GM12864 (cell line): ENCODE measurements around the gene RNF19B.
A peak's percentile ranks its signal among the peaks of the same experiment; 100 is the strongest.

Source experiments
- DNase-seq: peaks from one replicate; pipeline ENCODE4 v3.0.0-alpha.2; 2011; ENCODE audit warnings: low read depth
- H3K4me3 ChIP-seq: 2 replicates; pipeline ENCODE4 v1.5.1; 2011; ENCODE audit warnings: mild to moderate bottlenecking, low read depth, low read length, control low read depth
- TF ChIP-seq, protein P1 (sequence below): IDR thresholded peaks from 2 replicates; pipeline ENCODE4 v1.5.1; 2011; ENCODE audit warnings: low read depth, mild to moderate bottlenecking, moderate library complexity, low read length, control low read depth, inconsistent platforms; ENCODE audit errors: missing control alignments

RNF19B gene

GRCh38 chr1:32966900-32967299 lies 2.3 kb upstream of the RNF19B start:
- no peak overlapping the region for H3K4me3 ChIP-seq
- TF ChIP-seq, protein P1, sequence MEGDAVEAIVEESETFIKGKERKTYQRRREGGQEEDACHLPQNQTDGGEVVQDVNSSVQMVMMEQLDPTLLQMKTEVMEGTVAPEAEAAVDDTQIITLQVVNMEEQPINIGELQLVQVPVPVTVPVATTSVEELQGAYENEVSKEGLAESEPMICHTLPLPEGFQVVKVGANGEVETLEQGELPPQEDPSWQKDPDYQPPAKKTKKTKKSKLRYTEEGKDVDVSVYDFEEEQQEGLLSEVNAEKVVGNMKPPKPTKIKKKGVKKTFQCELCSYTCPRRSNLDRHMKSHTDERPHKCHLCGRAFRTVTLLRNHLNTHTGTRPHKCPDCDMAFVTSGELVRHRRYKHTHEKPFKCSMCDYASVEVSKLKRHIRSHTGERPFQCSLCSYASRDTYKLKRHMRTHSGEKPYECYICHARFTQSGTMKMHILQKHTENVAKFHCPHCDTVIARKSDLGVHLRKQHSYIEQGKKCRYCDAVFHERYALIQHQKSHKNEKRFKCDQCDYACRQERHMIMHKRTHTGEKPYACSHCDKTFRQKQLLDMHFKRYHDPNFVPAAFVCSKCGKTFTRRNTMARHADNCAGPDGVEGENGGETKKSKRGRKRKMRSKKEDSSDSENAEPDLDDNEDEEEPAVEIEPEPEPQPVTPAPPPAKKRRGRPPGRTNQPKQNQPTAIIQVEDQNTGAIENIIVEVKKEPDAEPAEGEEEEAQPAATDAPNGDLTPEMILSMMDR = no peak
- no peak for DNase-seq

DNA sequence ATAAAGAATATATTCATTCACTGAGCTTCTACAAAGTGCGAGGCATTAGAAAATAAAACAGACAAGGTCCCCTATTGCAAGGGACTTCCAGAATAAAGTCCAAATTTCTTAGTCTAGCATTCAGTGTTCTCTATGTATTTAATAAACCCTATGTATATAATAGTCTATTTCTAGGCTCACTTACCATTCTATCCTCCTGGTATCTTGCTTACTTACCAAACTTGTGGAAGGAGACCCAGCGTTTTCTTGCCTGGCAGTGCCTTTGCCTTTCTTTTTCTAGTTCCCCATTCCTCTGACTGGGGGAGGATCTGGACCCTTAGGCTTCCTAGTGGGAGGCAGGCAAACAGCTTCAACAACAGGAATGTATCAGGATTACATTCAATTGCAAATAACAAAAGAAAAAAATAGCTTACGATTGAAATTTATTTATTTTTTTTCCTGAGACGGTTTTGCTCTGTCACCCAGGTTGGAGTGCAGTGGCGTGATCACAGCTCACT lies 690 bp upstream of the RNF19B start:
- TF ChIP-seq, protein P1 = no peak
- DNase-seq = no peak
- H3K4me3 ChIP-seq = peak overlapping the region; percentile 89; the same call in 1 of the 2 replicates

GRCh38 chr1:32963746-32964460 lies 706 bp downstream of the RNF19B start:
- DNase-seq = no peak
- TF ChIP-seq, protein P1 = no peak
- peak overlapping the region; percentile 89 for H3K4me3 ChIP-seq

- TF ChIP-seq, protein P1 = no peak
- DNase-seq = peak; percentile 60
- H3K4me3 ChIP-seq = peak overlapping the region; percentile 89
Observed at GRCh38 chr1:32962248-32962896, 2.2 kb downstream of the RNF19B start.

DNA sequence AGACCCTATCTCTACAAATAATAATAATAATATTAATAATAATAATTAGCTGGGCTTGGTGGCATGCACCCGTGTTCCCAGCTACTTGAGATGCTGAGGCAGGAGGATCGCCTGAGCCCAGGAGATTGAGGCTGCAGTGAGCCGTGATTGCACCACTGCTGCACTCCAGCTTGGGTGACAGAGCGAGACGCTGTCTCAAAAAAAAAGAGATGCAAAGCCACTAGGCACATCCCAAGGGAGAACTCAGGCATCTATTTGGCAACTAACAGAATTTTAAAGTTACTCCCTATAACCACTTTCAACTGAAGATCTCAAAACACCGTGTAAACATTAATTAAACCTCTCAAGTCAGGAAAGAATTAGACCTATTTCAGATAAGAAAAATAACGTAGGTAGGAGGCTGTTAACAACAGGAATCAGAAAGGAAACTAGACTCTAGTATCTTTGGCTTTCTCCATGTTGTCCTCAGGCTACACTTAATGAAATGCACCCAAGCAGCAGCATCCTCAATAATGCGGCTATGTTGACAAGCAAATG lies 3.7 kb downstream of the RNF19B start:
- H3K4me3 ChIP-seq = no peak overlapping the region
- TF ChIP-seq, protein P1 = no peak
- DNase-seq = no peak

GRCh38 chr1:32960342-32960741 lies 4.3 kb downstream of the RNF19B start:
- no peak overlapping the region for H3K4me3 ChIP-seq
- no peak for DNase-seq
- TF ChIP-seq, protein P1 = no peak
